GM12874 (cell line): ENCODE results near the gene NETO2.

Experiments used
- CTCF ChIP-seq: IDR thresholded peaks from 2 replicates; pipeline ENCODE4 v1.5.1; 2011; ENCODE audit warnings: low read depth, mild to moderate bottlenecking, control low read depth, low read length, moderate library complexity; ENCODE audit not compliant: insufficient read depth

The NETO2 gene

GRCh38 chr16:47058295-47059086 lies 85.3 kb downstream of the NETO2 start:
- TF ChIP-seq CTCF: no peak

- TF ChIP-seq CTCF: no peak
Observed at GRCh38 chr16:47057630-47057993, 86.1 kb downstream of the NETO2 start.

- TF ChIP-seq CTCF: no peak
Observed at GRCh38 chr16:47056688-47057629, 86.8 kb downstream of the NETO2 start.

- no peak for TF ChIP-seq CTCF
Observed at GRCh38 chr16:47055136-47055885, 88.4 kb downstream of the NETO2 start.

- no peak for TF ChIP-seq CTCF
Observed at GRCh38 chr16:47054306-47054705, 89.4 kb downstream of the NETO2 start.

GRCh38 chr16:47053895-47054294 lies 89.8 kb downstream of the NETO2 start:
- TF ChIP-seq CTCF: no peak
